H1 (cell line): ENCODE measurements around the gene RHBG. TPM values are rescaled to one million over a fixed set of nuclear protein-coding genes. Genes with fewer than 3 reads are reported as not detected.
A peak's percentile ranks its signal among the peaks of the same experiment; 100 is the strongest.

ENCODE experiments used
- ASH2L ChIP-seq: fragments of 200-600, 300-600 bp; sonication (generic); IDR thresholded peaks from one replicate; pipeline ENCODE4 v1.7.1; 2017; ENCODE audit warnings: low read length
- BACH1 ChIP-seq: IDR thresholded peaks from 2 replicates; pipeline ENCODE4 v1.6.1; 2012; ENCODE audit warnings: low read length, improper control_type of control experiment
- CHD2 ChIP-seq: IDR thresholded peaks from 2 replicates; pipeline ENCODE4 v1.6.1; 2012; ENCODE audit warnings: low read length, improper control_type of control experiment
- CTBP2 ChIP-seq: IDR thresholded peaks from 2 replicates; pipeline ENCODE4 v1.7.0; 2011; ENCODE audit warnings: borderline replicate concordance, mild to moderate bottlenecking, moderate library complexity, mixed read lengths, low read length; ENCODE audit not compliant: insufficient read depth, insufficient read length
- EGR1 ChIP-seq: IDR thresholded peaks from 2 replicates; pipeline ENCODE4 v1.6.1; 2011; ENCODE audit warnings: low read depth, low read length, borderline replicate concordance
- HDAC2 ChIP-seq, 2 experiments: fragments of 300-600 bp in 1 of 2; sonication (generic) in 1 of 2; IDR thresholded peaks; 2 replicates each; pipeline ENCODE4 v1.6.1; 2011 to 2012; ENCODE audit warnings: low read depth in 2 of 2, low read length in 2 of 2, mild to moderate bottlenecking in 2 of 2, moderate library complexity in 2 of 2, borderline replicate concordance in 1 of 2, inconsistent platforms in 1 of 2
- JUN ChIP-seq: IDR thresholded peaks from 2 replicates; pipeline ENCODE4 v1.6.1; 2011; ENCODE audit warnings: low read depth, mild to moderate bottlenecking, improper control_type of control experiment, low read length
- JUND ChIP-seq: IDR thresholded peaks from 2 replicates; pipeline ENCODE4 v1.6.1; 2011; ENCODE audit warnings: mild to moderate bottlenecking, improper control_type of control experiment, low read length
- KDM4A ChIP-seq: IDR thresholded peaks from one replicate; pipeline ENCODE4 v1.7.1; 2012; ENCODE audit warnings: low read depth, mild to moderate bottlenecking, moderate library complexity, low read length, inconsistent platforms; ENCODE audit not compliant: severe bottlenecking
- MAX ChIP-seq: IDR thresholded peaks from 2 replicates; pipeline ENCODE4 v1.6.1; 2012; ENCODE audit warnings: inconsistent platforms
- NANOG ChIP-seq: IDR thresholded peaks from 2 replicates; pipeline ENCODE4 v1.6.1; 2011; ENCODE audit warnings: low read length, low read depth, mild to moderate bottlenecking, inconsistent platforms; ENCODE audit not compliant: insufficient read depth, poor library complexity, severe bottlenecking
- POLR2AphosphoS5 ChIP-seq: IDR thresholded peaks from 2 replicates; pipeline ENCODE4 v1.6.1; 2011; ENCODE audit warnings: low read depth, low read length
- POU5F1 ChIP-seq: IDR thresholded peaks from 2 replicates; pipeline ENCODE4 v1.6.1; 2011; ENCODE audit warnings: low read depth, mild to moderate bottlenecking, low read length, moderate library complexity
- RBBP5 ChIP-seq: IDR thresholded peaks from 2 replicates; pipeline ENCODE4 v1.7.1; 2012; ENCODE audit warnings: low read depth, mild to moderate bottlenecking, inconsistent platforms, low read length, moderate library complexity, borderline replicate concordance
- RNF2 ChIP-seq: fragments of 200-900, 300-1000 bp; sonication (generic); IDR thresholded peaks from 2 replicates; pipeline ENCODE4 v1.7.1; 2016; ENCODE audit warnings: borderline replicate concordance, low read depth, mild to moderate bottlenecking, antibody characterized with exemption, low read length; ENCODE audit not compliant: poor library complexity, severe bottlenecking; ENCODE audit errors: missing control alignments
- SIN3A ChIP-seq, 2 experiments: IDR thresholded peaks in 1 of 2; conservative IDR thresholded peaks in 1 of 2; 2 replicates each; pipeline ENCODE4 v1.6.1; 2011 to 2012; ENCODE audit warnings: low read length in 2 of 2, improper control_type of control experiment in 1 of 2, low read depth in 1 of 2, mild to moderate bottlenecking in 1 of 2
- SP2 ChIP-seq: IDR thresholded peaks from 2 replicates; pipeline ENCODE4 v1.6.1; 2012; ENCODE audit warnings: mild to moderate bottlenecking, low read length, inconsistent platforms
- SP4 ChIP-seq: IDR thresholded peaks from 2 replicates; pipeline ENCODE4 v1.6.1; 2012; ENCODE audit warnings: low read length, inconsistent platforms
- SRF ChIP-seq: IDR thresholded peaks from 2 replicates; pipeline ENCODE4 v1.6.1; 2011; ENCODE audit warnings: mild to moderate bottlenecking, low read depth, low read length, moderate library complexity
- TAF1 ChIP-seq: IDR thresholded peaks from 2 replicates; pipeline ENCODE4 v1.6.1; 2011; ENCODE audit warnings: mild to moderate bottlenecking, low read depth, low read length
- TAF7 ChIP-seq: optimal IDR thresholded peaks from 2 replicates; pipeline ENCODE3; 2011; ENCODE audit warnings: low read depth, mild to moderate bottlenecking, inconsistent platforms, low read length, moderate library complexity, borderline replicate concordance
- ZNF274 ChIP-seq: IDR thresholded peaks from 2 replicates; pipeline ENCODE4 v1.7.0; 2012; ENCODE audit warnings: low read length, borderline replicate concordance; ENCODE audit errors: extremely low read depth
- polyA plus RNA-seq, 7 experiments: library from polyadenylated mRNA; depleted of rRNA in 3 of 7; stranded (reverse) in 5 of 7; unstranded in 2 of 7; fragments of >200 nt in 5 of 7; fragments of 200-250 nt in 2 of 7; gene quantifications; 1 replicate in 5 of 7; 2 replicates in 1 of 7; 4 replicates in 1 of 7; pipeline versions ENCODE4 v1.2.1 to v1.2.3, GENCODE V29; 2011 to 2013; ENCODE audit warnings: missing spikeins in 2 of 7, mixed read lengths in 2 of 7
- total RNA-seq: library from RNA; stranded (reverse); fragmentation: NEBNext Ultra II Directional; extraction: Animal tissue kit (Norgen Biotek cat#: 25700); gene quantifications from 2 replicates; pipeline ENCODE4 v1.2.1, GENCODE V29; 2021
- TF ChIP-seq, protein P1 (sequence below): IDR thresholded peaks from 2 replicates; pipeline ENCODE4 v1.6.1; 2011; ENCODE audit warnings: low read length, improper control_type of control experiment

The RHBG gene
- total and polyA plus RNA-seq, 2 of the 8 experiments (the other 6 are each of a cell fraction or from before 2014, with no cell fraction given), result 2.6 to 2.7 TPM

DNA sequence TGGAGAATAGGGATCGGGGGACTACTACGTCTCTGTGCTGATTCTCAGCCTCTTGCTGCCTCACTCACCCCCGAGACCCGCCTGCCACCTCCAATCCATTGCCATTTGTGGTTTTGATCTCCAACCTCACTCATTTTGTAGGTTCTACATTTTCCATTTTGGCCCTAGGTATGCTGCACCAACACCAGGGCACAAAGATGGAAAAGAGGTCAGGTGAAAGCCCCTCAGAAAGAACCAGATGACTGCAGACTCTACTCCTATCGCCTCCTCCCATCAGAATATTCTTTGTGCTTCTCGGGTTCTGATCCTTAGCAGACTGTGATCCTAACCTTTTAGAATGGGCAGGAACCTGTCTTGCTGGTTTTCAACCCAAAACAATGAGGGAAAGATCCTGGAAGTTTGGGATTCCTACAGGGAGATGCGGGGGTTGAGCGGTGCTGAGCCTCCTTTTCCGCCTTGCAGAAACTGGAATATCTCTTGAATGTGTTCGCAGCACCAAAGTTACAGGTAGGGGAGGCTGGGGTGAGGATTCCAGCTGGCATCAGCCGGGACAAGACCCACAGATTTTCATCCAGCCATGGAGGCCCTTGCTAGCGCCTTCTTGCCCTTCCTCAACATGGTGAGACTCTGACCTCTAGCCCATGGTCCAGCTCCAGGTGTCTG is 53.1 kb downstream of the RHBG start (continued):
- no peak for TF ChIP-seq JUND
- no peak for TF ChIP-seq JUN
- TF ChIP-seq SP4, result no peak
- no peak for TF ChIP-seq SP2
- no peak for TF ChIP-seq BACH1
- TF ChIP-seq CTBP2, result no peak
- no peak; the same call in 1 of the 2 replicates for TF ChIP-seq MAX
- no peak for TF ChIP-seq TAF7
- no peak for TF ChIP-seq KDM4A
- TF ChIP-seq POLR2AphosphoS5, result no peak
- TF ChIP-seq HDAC2 (IDR thresholded peaks at IDR 0.05; ENCODE audit: borderline replicate concordance in 1 of 2, low read depth in 2 of 2, low read length in 2 of 2), result no peak
- peak in 1 of 2 experiments; percentile 9; a peak in 1 of 4 replicates for TF ChIP-seq SIN3A (conservative IDR thresholded peaks at IDR 0.05 in 1 of 2, IDR thresholded peaks at IDR 0.05 in 1 of 2; ENCODE audit: low read depth in 1 of 2, low read length in 2 of 2)
- no peak for TF ChIP-seq ZNF274
- no peak for TF ChIP-seq POU5F1
- no peak for TF ChIP-seq TAF1
- no peak for TF ChIP-seq SRF
- TF ChIP-seq, protein P1, sequence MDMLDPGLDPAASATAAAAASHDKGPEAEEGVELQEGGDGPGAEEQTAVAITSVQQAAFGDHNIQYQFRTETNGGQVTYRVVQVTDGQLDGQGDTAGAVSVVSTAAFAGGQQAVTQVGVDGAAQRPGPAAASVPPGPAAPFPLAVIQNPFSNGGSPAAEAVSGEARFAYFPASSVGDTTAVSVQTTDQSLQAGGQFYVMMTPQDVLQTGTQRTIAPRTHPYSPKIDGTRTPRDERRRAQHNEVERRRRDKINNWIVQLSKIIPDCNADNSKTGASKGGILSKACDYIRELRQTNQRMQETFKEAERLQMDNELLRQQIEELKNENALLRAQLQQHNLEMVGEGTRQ, result no peak
- no peak for TF ChIP-seq RNF2
- TF ChIP-seq ASH2L, result peak; percentile 93
- no peak for TF ChIP-seq EGR1
- peak; percentile 94 for TF ChIP-seq RBBP5
- TF ChIP-seq CHD2, result no peak
- TF ChIP-seq NANOG, result no peak
